Stimulated activated CD8-positive, alpha-beta memory T cell treated with anti-CD3 and anti-CD28 coated beads, Interleukin-7, amount 100 ng/mL, for 4 hours (primary cell): ENCODE data around the gene CAMK1G.

Source experiments
- DNase-seq, 2 donors: peaks; one replicate each; pipeline ENCODE4 v3.0.0-alpha.2; 2020; ENCODE audit warnings: low read depth in 2 of 2

Gene CAMK1G

GRCh38 chr1:209583408-209583807 is at the start of gene CAMK1G:
CAMK1G (plus strand) TSS chr1:209583714; CDS start chr1:209594984, 11,270 bp downstream.
- no peak for DNase-seq

GRCh38 chr1:209534496-209535250 is 48.8 kb upstream of the CAMK1G start:
- no peak for DNase-seq

GRCh38 chr1:209536843-209537242 is 46.7 kb upstream of the CAMK1G start:
- DNase-seq = no peak

- DNase-seq = no peak
These were observed 46.0 kb upstream of the CAMK1G start for GRCh38 chr1:209537336-209538114.

- DNase-seq = no peak
These were observed 43.9 kb upstream of the CAMK1G start for GRCh38 chr1:209539576-209539975.

GRCh38 chr1:209542585-209542984 is 40.9 kb upstream of the CAMK1G start:
- DNase-seq = no peak

GRCh38 chr1:209544098-209544497 is 39.4 kb upstream of the CAMK1G start:
- DNase-seq = no peak

GRCh38 chr1:209545423-209545822 is 38.1 kb upstream of the CAMK1G start:
- no peak for DNase-seq

GRCh38 chr1:209546390-209547085 is 37.0 kb upstream of the CAMK1G start:
- DNase-seq = no peak

- no peak for DNase-seq
These were observed 35.9 kb upstream of the CAMK1G start for GRCh38 chr1:209547626-209548025.

- DNase-seq = no peak
These were observed 33.9 kb upstream of the CAMK1G start for GRCh38 chr1:209549443-209550205.

- DNase-seq = no peak
These were observed 33.0 kb upstream of the CAMK1G start for GRCh38 chr1:209550519-209550918.

GRCh38 chr1:209552406-209553264 is 30.9 kb upstream of the CAMK1G start:
- DNase-seq = no peak

GRCh38 chr1:209554761-209555611 is 28.5 kb upstream of the CAMK1G start:
- no peak for DNase-seq

- no peak for DNase-seq
These were observed 27.3 kb upstream of the CAMK1G start for GRCh38 chr1:209556162-209556690.

- no peak for DNase-seq
These were observed 26.3 kb upstream of the CAMK1G start for GRCh38 chr1:209557221-209557620.

GRCh38 chr1:209560529-209560928 is 23.0 kb upstream of the CAMK1G start:
- DNase-seq = no peak

GRCh38 chr1:209560952-209561351 is 22.6 kb upstream of the CAMK1G start:
- DNase-seq = no peak

- no peak for DNase-seq
These were observed 22.0 kb upstream of the CAMK1G start for GRCh38 chr1:209561532-209561931.

GRCh38 chr1:209564849-209565248 is 18.7 kb upstream of the CAMK1G start:
- DNase-seq = no peak
